SK-N-SH (cell line): ENCODE measurements around the gene SVOP. TPM values are rescaled to one million over a fixed set of nuclear protein-coding genes. Genes with fewer than 3 reads are reported as not detected.

Experiments used
- CTCF ChIA-PET: fragments of 300-600, 350-600 bp; formaldehyde crosslinking; extraction: SDS; loops from one replicate; lab custom pipeline; 2021; lab: Yijun Ruan, JAX
- POLR2A ChIA-PET: fragments of 350-600 bp; sonication (Branson Sonifier 250); formaldehyde crosslinking; extraction: SDS; loops from one replicate; lab custom pipeline; 2020; ENCODE audit warnings: antibody characterized with exemption, inconsistent platforms; lab: Yijun Ruan, JAX
- DNase-seq: peaks from one replicate; pipeline ENCODE4 v3.0.0; 2012
- H2AFZ ChIP-seq: fragments of 200-600 bp; sonication (generic); 2 replicates; pipeline ENCODE4 v1.8.1; 2016; ENCODE audit warnings: antibody characterized with exemption, mild to moderate bottlenecking, low read depth
- H3F3A ChIP-seq: fragments of 200-600 bp; sonication (generic); replicated peaks from 2 replicates; pipeline ENCODE3; 2016; ENCODE audit warnings: antibody characterized with exemption, mild to moderate bottlenecking; ENCODE audit not compliant: insufficient read depth
- H3K27ac ChIP-seq, 2 experiments: fragments of 200-500 bp in 1 of 2; fragments of 200-600 bp in 1 of 2; sonication (Bioruptor generic) in 1 of 2; sonication (generic), shearing (Covaris generic) in 1 of 2; 2 replicates each; pipeline versions ENCODE4 v1.5.1 to v1.6.1; 2014 to 2016; ENCODE audit warnings: low read depth in 2 of 2, inconsistent platforms in 1 of 2, low read length in 1 of 2, mild to moderate bottlenecking in 1 of 2, mixed read lengths in 1 of 2
- H3K27me3 ChIP-seq: fragments of 200-600 bp; sonication (generic), shearing (Covaris generic); 2 replicates; pipeline ENCODE4 v1.6.1; 2016; ENCODE audit warnings: mixed run types; ENCODE audit not compliant: insufficient read depth
- H3K36me3 ChIP-seq, 2 experiments: fragments of 200-500 bp in 1 of 2; fragments of 200-600 bp in 1 of 2; sonication (Bioruptor generic) in 1 of 2; sonication (generic) in 1 of 2; replicated peaks in 1 of 2; 2 replicates each; pipeline versions ENCODE3 to v1.5.1; 2014 to 2016; ENCODE audit warnings: low read length in 1 of 2, mild to moderate bottlenecking in 1 of 2; ENCODE audit not compliant: insufficient read depth in 2 of 2, control insufficient read depth in 1 of 2
- H3K4me1 ChIP-seq, 2 experiments: fragments of 200-500 bp in 1 of 2; fragments of 200-600 bp in 1 of 2; sonication (Bioruptor generic) in 1 of 2; sonication (generic), shearing (Covaris generic) in 1 of 2; 2 replicates each; pipeline versions ENCODE4 v1.5.1 to v1.6.1; 2014 to 2016; ENCODE audit warnings: low read depth in 1 of 2, low read length in 1 of 2, mixed run types in 1 of 2; ENCODE audit not compliant: insufficient read depth in 2 of 2, control insufficient read depth in 1 of 2
- H3K4me2 ChIP-seq: fragments of 200-600 bp; sonication (generic), shearing (Covaris generic); 2 replicates; pipeline ENCODE4 v1.6.1; 2017; ENCODE audit warnings: mixed run types
- H3K4me3 ChIP-seq, 2 experiments: fragments of 200-500 bp in 1 of 2; fragments of 200-600 bp in 1 of 2; sonication (Bioruptor generic) in 1 of 2; sonication (generic), shearing (Covaris generic) in 1 of 2; 2 replicates each; pipeline versions ENCODE4 v1.5.1 to v1.8.1; 2014 to 2016; ENCODE audit warnings: low read depth in 2 of 2, inconsistent platforms in 1 of 2, low read length in 1 of 2, mild to moderate bottlenecking in 1 of 2, mixed read lengths in 1 of 2, moderate library complexity in 1 of 2
- H3K79me2 ChIP-seq: fragments of 200-600 bp; sonication (generic); 2 replicates; pipeline ENCODE4 v1.8.1; 2017; ENCODE audit warnings: mild to moderate bottlenecking; ENCODE audit not compliant: insufficient read depth
- H3K9ac ChIP-seq: fragments of 200-600 bp; sonication (generic); 2 replicates; pipeline ENCODE4 v1.6.1; 2017; ENCODE audit warnings: mixed run types
- H3K9me2 ChIP-seq: fragments of 200-600 bp; sonication (generic); 2 replicates; pipeline ENCODE4 v1.6.1; 2017; ENCODE audit warnings: mixed run types
- H3K9me3 ChIP-seq: fragments of 200-600 bp; sonication (generic); 2 replicates; pipeline ENCODE4 v1.6.1; 2017; ENCODE audit warnings: mixed run types, mild to moderate bottlenecking, moderate library complexity
- H4K20me1 ChIP-seq: fragments of 200-600 bp; sonication (generic); 2 replicates; pipeline ENCODE4 v1.6.1; 2017; ENCODE audit warnings: mild to moderate bottlenecking, mixed run types; ENCODE audit not compliant: insufficient read depth
- EP300 ChIP-seq, 2 experiments: IDR thresholded peaks; 2 replicates each; pipeline versions ENCODE4 v1.4.0 to v1.6.1; 2012; ENCODE audit warnings: borderline replicate concordance in 1 of 2, low read depth in 1 of 2, low read length in 1 of 2
- EZH2phosphoT487 ChIP-seq: fragments of 200-600 bp; sonication (generic); IDR thresholded peaks from 2 replicates; pipeline ENCODE4 v1.6.1; 2017; ENCODE audit warnings: low read depth, mixed run types, mild to moderate bottlenecking, antibody characterized with exemption, moderate library complexity, borderline replicate concordance
- GABPA ChIP-seq: IDR thresholded peaks from 2 replicates; pipeline ENCODE4 v1.4.0; 2012; ENCODE audit warnings: low read depth, mild to moderate bottlenecking
- JUND ChIP-seq: IDR thresholded peaks from 2 replicates; pipeline ENCODE4 v1.4.0; 2012
- NFIC ChIP-seq: IDR thresholded peaks from 2 replicates; pipeline ENCODE4 v1.4.0; 2012; ENCODE audit warnings: borderline replicate concordance
- NRF1 ChIP-seq: IDR thresholded peaks from 2 replicates; pipeline ENCODE4 v1.6.1; 2012; ENCODE audit warnings: low read depth, mild to moderate bottlenecking, low read length
- TAF1 ChIP-seq: IDR thresholded peaks from 2 replicates; pipeline ENCODE4 v1.6.1; 2012; ENCODE audit warnings: low read depth, mild to moderate bottlenecking, low read length, moderate library complexity, borderline replicate concordance
- YY1 ChIP-seq: IDR thresholded peaks from 2 replicates; pipeline ENCODE4 v1.4.0; 2012; ENCODE audit warnings: low read depth, mild to moderate bottlenecking
- WGBS: methylation state at CpG from one replicate; pipeline ENCODE4 v1.1.6; 2017; ENCODE audit warnings: low lambda C conversion rate; 5-methylcytosine and 5-hydroxymethylcytosine counted together
- polyA plus RNA-seq, 3 experiments: library from polyadenylated mRNA; depleted of rRNA; stranded (reverse); fragments of >200 nt; gene quantifications; 2 replicates each; pipeline ENCODE4 v1.2.3, GENCODE V29; 2012
- TF ChIP-seq, protein P1 (sequence below): IDR thresholded peaks from 2 replicates; pipeline ENCODE4 v1.4.0; 2012; ENCODE audit warnings: low read depth, borderline replicate concordance
- TF ChIP-seq, protein P2 (sequence below): IDR thresholded peaks from 2 replicates; pipeline ENCODE4 v1.4.0; 2012; ENCODE audit warnings: low read depth, borderline replicate concordance
- TF ChIP-seq, protein P3 (sequence below): fragments of 200-600 bp; sonication (generic); IDR thresholded peaks from 2 replicates; pipeline ENCODE4 v1.6.1; 2017; ENCODE audit warnings: antibody characterized with exemption, mild to moderate bottlenecking, moderate library complexity

Gene SVOP
- polyA plus RNA-seq, 1 of the 3 experiments (the other 2 are of a cell fraction): 0.07 TPM

DNA sequence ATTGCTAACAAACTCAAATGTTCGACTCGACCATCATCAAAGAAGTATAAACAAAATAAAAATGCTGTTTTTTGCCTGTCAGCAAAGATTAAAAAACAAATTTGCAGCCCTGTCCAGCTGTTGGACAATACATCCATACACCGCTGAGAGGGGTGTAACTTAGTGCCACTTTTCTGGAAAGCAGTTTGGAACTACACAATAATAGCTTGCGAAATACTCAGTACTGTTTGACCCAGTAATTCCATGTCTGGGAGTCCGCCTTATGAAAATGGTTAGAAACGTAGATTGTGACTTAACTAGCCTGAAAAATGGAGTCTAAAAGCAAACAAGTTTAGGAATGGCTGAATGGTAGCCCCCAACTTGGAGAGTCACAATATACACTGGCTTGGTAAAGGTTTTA is 37.9 kb upstream of the SVOP start:
- DNase-seq: no peak
- H3K4me2 ChIP-seq: no peak overlapping the region
- H3F3A ChIP-seq: no peaks in the 10 kb centered on the region
- no peak overlapping the region for H3K27ac ChIP-seq
- CTCF ChIA-PET: no interaction called here
- peaks cover 4 to 26% of the 10 kb centered on the region in 2 experiments for H3K36me3 ChIP-seq
- H3K79me2 ChIP-seq: peaks cover 10% of the 10 kb centered on the region; the same call in 1 of the 2 replicates
- no peak overlapping the region for H3K4me3 ChIP-seq
- H4K20me1 ChIP-seq: no peaks in the 10 kb centered on the region
- POLR2A ChIA-PET: no interaction called here
- H3K4me1 ChIP-seq: peaks cover 0 to under 1% of the 10 kb centered on the region in 2 experiments; a peak in 1 of 4 replicates
- TF ChIP-seq, protein P1, sequence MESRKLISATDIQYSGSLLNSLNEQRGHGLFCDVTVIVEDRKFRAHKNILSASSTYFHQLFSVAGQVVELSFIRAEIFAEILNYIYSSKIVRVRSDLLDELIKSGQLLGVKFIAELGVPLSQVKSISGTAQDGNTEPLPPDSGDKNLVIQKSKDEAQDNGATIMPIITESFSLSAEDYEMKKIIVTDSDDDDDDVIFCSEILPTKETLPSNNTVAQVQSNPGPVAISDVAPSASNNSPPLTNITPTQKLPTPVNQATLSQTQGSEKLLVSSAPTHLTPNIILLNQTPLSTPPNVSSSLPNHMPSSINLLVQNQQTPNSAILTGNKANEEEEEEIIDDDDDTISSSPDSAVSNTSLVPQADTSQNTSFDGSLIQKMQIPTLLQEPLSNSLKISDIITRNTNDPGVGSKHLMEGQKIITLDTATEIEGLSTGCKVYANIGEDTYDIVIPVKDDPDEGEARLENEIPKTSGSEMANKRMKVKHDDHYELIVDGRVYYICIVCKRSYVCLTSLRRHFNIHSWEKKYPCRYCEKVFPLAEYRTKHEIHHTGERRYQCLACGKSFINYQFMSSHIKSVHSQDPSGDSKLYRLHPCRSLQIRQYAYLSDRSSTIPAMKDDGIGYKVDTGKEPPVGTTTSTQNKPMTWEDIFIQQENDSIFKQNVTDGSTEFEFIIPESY: no peak
- TF ChIP-seq, protein P2, sequence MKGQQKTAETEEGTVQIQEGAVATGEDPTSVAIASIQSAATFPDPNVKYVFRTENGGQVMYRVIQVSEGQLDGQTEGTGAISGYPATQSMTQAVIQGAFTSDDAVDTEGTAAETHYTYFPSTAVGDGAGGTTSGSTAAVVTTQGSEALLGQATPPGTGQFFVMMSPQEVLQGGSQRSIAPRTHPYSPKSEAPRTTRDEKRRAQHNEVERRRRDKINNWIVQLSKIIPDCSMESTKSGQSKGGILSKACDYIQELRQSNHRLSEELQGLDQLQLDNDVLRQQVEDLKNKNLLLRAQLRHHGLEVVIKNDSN: no peak
- TF ChIP-seq TAF1 (no peak), NFIC (no peak), YY1 (no peak), NRF1 (no peak), GABPA (no peak)
- no peak overlapping the region for H2AFZ ChIP-seq
- H3K9me3 ChIP-seq: no peaks in the 10 kb centered on the region
- no peaks in the 10 kb centered on the region for H3K27me3 ChIP-seq
- H3K9me2 ChIP-seq: no peaks in the 10 kb centered on the region
- WGBS: 89% methylated on average over 6 of the region's 6 CpGs
- H3K9ac ChIP-seq: no peak overlapping the region

DNA sequence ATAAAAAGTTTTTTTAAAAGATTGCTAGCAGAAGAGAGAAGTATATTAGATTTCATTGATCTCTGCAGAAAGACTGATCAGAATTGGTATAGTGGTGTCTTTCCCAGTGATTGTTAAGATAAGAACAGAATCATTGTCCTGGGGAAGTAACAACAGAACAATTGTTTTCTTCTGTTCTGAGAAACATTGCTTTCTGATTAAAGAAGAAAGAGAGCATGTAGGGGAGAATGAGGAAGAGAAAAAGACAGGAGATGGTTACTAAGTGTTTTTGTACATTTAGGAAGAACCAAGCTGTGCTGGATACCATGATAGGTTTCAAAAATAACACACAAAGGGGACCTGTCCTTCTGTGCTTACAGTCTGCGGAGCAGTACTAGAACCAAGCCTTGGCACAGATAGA is 36.5 kb upstream of the SVOP start:
- DNase-seq: no peak
- no peak overlapping the region for H3K4me2 ChIP-seq
- H3K9ac ChIP-seq: no peak overlapping the region
- TF ChIP-seq EP300 (IDR thresholded peaks at IDR 0.05; ENCODE audit: borderline replicate concordance in 1 of 2, low read depth in 1 of 2, low read length in 1 of 2): no peak
- 100% methylated on average over 1 of the region's 1 CpG for WGBS
- peaks cover 21% of the 10 kb centered on the region; the same call in 1 of the 2 replicates for H3K79me2 ChIP-seq
- no peaks in the 10 kb centered on the region for H4K20me1 ChIP-seq
- H3F3A ChIP-seq: no peaks in the 10 kb centered on the region
- ChIA-PET POLR2A (no interaction called here), CTCF (interaction anchor here (0.6 to 1.0 kb wide), 2 partner anchors 250 to 337 kb away, joined by 3 read pairs; no protein-coding TSS in a partner anchor)
- no peak overlapping the region for H3K4me3 ChIP-seq
- no peak overlapping the region for H3K27ac ChIP-seq
- H3K4me1 ChIP-seq: peaks cover 4 to 6% of the 10 kb centered on the region in 2 experiments; a peak in 1 of 4 replicates
- no peaks in the 10 kb centered on the region for H3K9me2 ChIP-seq
- peaks cover 4 to 15% of the 10 kb centered on the region in 2 experiments for H3K36me3 ChIP-seq
- H3K27me3 ChIP-seq: no peaks in the 10 kb centered on the region
- H2AFZ ChIP-seq: no peak overlapping the region
- no peaks in the 10 kb centered on the region for H3K9me3 ChIP-seq

DNA sequence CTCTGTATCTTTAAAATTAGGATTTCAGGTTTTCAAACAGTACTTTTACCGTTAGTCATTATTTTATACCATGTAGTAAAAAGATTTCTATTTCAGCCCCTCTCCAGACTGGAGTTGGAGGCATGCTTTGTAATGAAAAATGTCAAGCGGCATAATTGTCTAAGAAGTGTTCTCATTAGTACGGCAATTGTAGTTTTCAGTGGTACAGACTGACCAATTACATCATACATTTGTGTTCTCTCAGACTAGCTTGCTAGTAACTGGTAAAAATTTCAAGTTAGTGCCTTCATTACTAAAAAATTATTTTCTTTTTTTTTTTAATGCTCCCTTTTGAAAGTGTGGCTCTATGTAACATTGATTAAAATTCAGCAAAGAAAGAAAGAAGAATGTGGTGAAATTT is 36.0 kb upstream of the SVOP start:
- ChIA-PET POLR2A (no interaction called here), CTCF (interaction anchor here (1.0 kb wide), 1 partner anchor 337 kb away, joined by 3 read pairs; no protein-coding TSS in a partner anchor)
- no peak for DNase-seq
- no peak overlapping the region for H3K4me3 ChIP-seq
- H3K36me3 ChIP-seq: peaks cover 4 to 15% of the 10 kb centered on the region in 2 experiments
- H3F3A ChIP-seq: no peaks in the 10 kb centered on the region
- H3K9ac ChIP-seq: no peak overlapping the region
- H3K27ac ChIP-seq: no peak overlapping the region
- no peak overlapping the region for H3K4me2 ChIP-seq
- H3K4me1 ChIP-seq: peaks cover 4 to 6% of the 10 kb centered on the region in 2 experiments; a peak in 1 of 4 replicates
- no peak overlapping the region for H2AFZ ChIP-seq
- H3K27me3 ChIP-seq: no peaks in the 10 kb centered on the region
- H3K9me3 ChIP-seq: no peaks in the 10 kb centered on the region
- H3K9me2 ChIP-seq: no peaks in the 10 kb centered on the region
- H4K20me1 ChIP-seq: no peaks in the 10 kb centered on the region
- 87% methylated on average over 3 of the region's 3 CpGs for whole genome bisulfite sequencing
- H3K79me2 ChIP-seq: peaks cover 21% of the 10 kb centered on the region; the same call in 1 of the 2 replicates
- TF ChIP-seq, protein P2: no peak
- TF ChIP-seq TAF1: no peak
- TF ChIP-seq EZH2phosphoT487: no peak
- no peak for TF ChIP-seq YY1
- TF ChIP-seq, protein P3, sequence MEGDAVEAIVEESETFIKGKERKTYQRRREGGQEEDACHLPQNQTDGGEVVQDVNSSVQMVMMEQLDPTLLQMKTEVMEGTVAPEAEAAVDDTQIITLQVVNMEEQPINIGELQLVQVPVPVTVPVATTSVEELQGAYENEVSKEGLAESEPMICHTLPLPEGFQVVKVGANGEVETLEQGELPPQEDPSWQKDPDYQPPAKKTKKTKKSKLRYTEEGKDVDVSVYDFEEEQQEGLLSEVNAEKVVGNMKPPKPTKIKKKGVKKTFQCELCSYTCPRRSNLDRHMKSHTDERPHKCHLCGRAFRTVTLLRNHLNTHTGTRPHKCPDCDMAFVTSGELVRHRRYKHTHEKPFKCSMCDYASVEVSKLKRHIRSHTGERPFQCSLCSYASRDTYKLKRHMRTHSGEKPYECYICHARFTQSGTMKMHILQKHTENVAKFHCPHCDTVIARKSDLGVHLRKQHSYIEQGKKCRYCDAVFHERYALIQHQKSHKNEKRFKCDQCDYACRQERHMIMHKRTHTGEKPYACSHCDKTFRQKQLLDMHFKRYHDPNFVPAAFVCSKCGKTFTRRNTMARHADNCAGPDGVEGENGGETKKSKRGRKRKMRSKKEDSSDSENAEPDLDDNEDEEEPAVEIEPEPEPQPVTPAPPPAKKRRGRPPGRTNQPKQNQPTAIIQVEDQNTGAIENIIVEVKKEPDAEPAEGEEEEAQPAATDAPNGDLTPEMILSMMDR: no peak
- no peak for TF ChIP-seq JUND
- TF ChIP-seq, protein P1: no peak
